HCT116 (cell line): ENCODE results near the gene ABTB1. TPM values are rescaled to one million over a fixed set of nuclear protein-coding genes. Genes with fewer than 3 reads are reported as not detected.

ENCODE experiments used
- ATAC-seq: fragments of 200-7000 bp; cut with Tn5 transposase; 2 replicates; pipeline ENCODE4 v1.9.1; 2020; ENCODE audit warnings: mild to moderate bottlenecking, moderate library complexity
- BruUV-seq: library from RNA; stranded (reverse); fragments of 400-500 nt; replicated peaks from 2 replicates; lab custom pipeline; 2021; lab: Mats Ljungman, UMichigan
- CTCF ChIA-PET: fragments of 300-600 bp; sonication (Branson Sonifier 250); formaldehyde crosslinking; loops from one replicate; lab custom pipeline; 2021; ENCODE audit warnings: antibody characterized with exemption; lab: Charles Lee
- POLR2A ChIA-PET: fragments of 300-600, 350-600 bp; sonication (Branson Sonifier 250); formaldehyde crosslinking; loops from one replicate; lab custom pipeline; 2021; ENCODE audit warnings: antibody characterized with exemption; lab: Charles Lee
- RAD21 ChIA-PET, 2 experiments: fragments of 300-600 bp; sonication (Branson Sonifier 250); formaldehyde crosslinking; loops; one replicate each; lab custom pipeline; 2023; ENCODE audit warnings: low total read pairs in 2 of 2; ENCODE audit not compliant: uncharacterized antibody in 2 of 2, unreplicated experiment in 2 of 2, low non-redundant PET in 1 of 2; lab: Charles Lee
- DNase-seq: peaks from one replicate; pipeline ENCODE4 v3.0.0-alpha.2; 2010; ENCODE audit warnings: low read depth, low spot score
- H2AFZ ChIP-seq: fragments of 200-600 bp; shearing (Covaris generic), sonication (generic); 2 replicates; pipeline ENCODE4 v1.6.1; 2017; ENCODE audit warnings: low read depth, mixed run types, mixed read lengths, antibody characterized with exemption, low read length; ENCODE audit not compliant: poor library complexity, severe bottlenecking
- H3K27ac ChIP-seq: 2 replicates; pipeline ENCODE4 v1.5.1; 2012; ENCODE audit warnings: low read depth, low read length
- H3K27me3 ChIP-seq: fragments of 200-600 bp; sonication (generic); 2 replicates; pipeline ENCODE4 v1.6.1; 2016; ENCODE audit warnings: mixed run types, low read length, mixed read lengths; ENCODE audit not compliant: insufficient read depth
- H3K36me3 ChIP-seq, 2 experiments: fragments of 200-500 bp in 1 of 2; fragments of 200-600 bp in 1 of 2; sonication (Bioruptor generic) in 1 of 2; sonication (generic) in 1 of 2; 2 replicates each; pipeline versions ENCODE4 v1.5.1 to v1.6.1; 2014 to 2016; ENCODE audit warnings: low read length in 2 of 2, inconsistent platforms in 1 of 2, mixed read lengths in 1 of 2, mixed run types in 1 of 2; ENCODE audit not compliant: insufficient read depth in 2 of 2, control insufficient read depth in 1 of 2
- H3K4me1 ChIP-seq, 2 experiments: fragments of 200-600 bp in 1 of 2; sonication (generic) in 1 of 2; 2 replicates each; pipeline versions ENCODE4 v1.5.1 to v1.6.1; 2012 to 2017; ENCODE audit warnings: low read length in 2 of 2, inconsistent platforms in 1 of 2, mild to moderate bottlenecking in 1 of 2, mixed read lengths in 1 of 2, mixed run types in 1 of 2, moderate library complexity in 1 of 2; ENCODE audit not compliant: insufficient read depth in 2 of 2, control insufficient read depth in 1 of 2
- H3K4me2 ChIP-seq: fragments of 200-600 bp; sonication (generic); 2 replicates; pipeline ENCODE4 v1.6.1; 2017; ENCODE audit warnings: mixed run types, low read length, mixed read lengths
- H3K4me3 ChIP-seq, 2 experiments: fragments of 200-600 bp in 1 of 2; sonication (generic) in 1 of 2; replicated peaks in 1 of 2; 2 replicates each; pipeline ENCODE4 v1.5.1; 2011 to 2016; ENCODE audit warnings: low read length in 2 of 2, control low read depth in 1 of 2, low read depth in 1 of 2, mild to moderate bottlenecking in 1 of 2, mixed read lengths in 1 of 2, mixed run types in 1 of 2
- H3K79me2 ChIP-seq: fragments of 200-600 bp; sonication (generic); 2 replicates; pipeline ENCODE4 v1.6.1; 2017; ENCODE audit warnings: mild to moderate bottlenecking, mixed run types, low read length, moderate library complexity, mixed read lengths; ENCODE audit not compliant: insufficient read depth
- H3K9ac ChIP-seq: fragments of 200-600 bp; sonication (generic); 2 replicates; pipeline ENCODE4 v1.6.1; 2016; ENCODE audit warnings: low read length, mixed read lengths
- H3K9me2 ChIP-seq: fragments of 200-600 bp; sonication (generic), shearing (Covaris generic); 2 replicates; pipeline ENCODE4 v1.6.1; 2017; ENCODE audit warnings: mixed run types, mild to moderate bottlenecking, moderate library complexity; ENCODE audit not compliant: insufficient read depth
- H3K9me3 ChIP-seq, 2 experiments: fragments of 200-500 bp in 1 of 2; fragments of 200-600 bp in 1 of 2; sonication (Bioruptor generic) in 1 of 2; sonication (generic) in 1 of 2; 2 replicates each; pipeline ENCODE4 v1.6.1; 2014 to 2017; ENCODE audit warnings: low read length in 2 of 2, mixed read lengths in 2 of 2, inconsistent platforms in 1 of 2, low read depth in 1 of 2, mild to moderate bottlenecking in 1 of 2, mixed run types in 1 of 2, moderate library complexity in 1 of 2; ENCODE audit not compliant: control insufficient read depth in 1 of 2, insufficient read depth in 1 of 2
- H4K20me1 ChIP-seq: fragments of 200-600 bp; sonication (generic), shearing (Covaris generic); 2 replicates; pipeline ENCODE4 v1.6.1; 2017; ENCODE audit warnings: mixed run types, mild to moderate bottlenecking, moderate library complexity; ENCODE audit not compliant: insufficient read depth
- ATF3 ChIP-seq: IDR thresholded peaks from 2 replicates; pipeline ENCODE4 v1.6.1; 2012
- CEBPB ChIP-seq: IDR thresholded peaks from 2 replicates; pipeline ENCODE4 v1.6.1; 2012; ENCODE audit warnings: low read depth
- EGR1 ChIP-seq: IDR thresholded peaks from 2 replicates; pipeline ENCODE4 v1.6.1; 2012; ENCODE audit warnings: low read depth
- ELF1 ChIP-seq: IDR thresholded peaks from 2 replicates; pipeline ENCODE4 v1.6.1; 2012; ENCODE audit warnings: low read depth, borderline replicate concordance
- EZH2 ChIP-seq: fragments of 200-600 bp; sonication (generic); IDR thresholded peaks from 2 replicates; pipeline ENCODE4 v1.6.1; 2017; ENCODE audit warnings: antibody characterized with exemption, mixed run types
- EZH2phosphoT487 ChIP-seq: fragments of 200-600 bp; IDR thresholded peaks from 2 replicates; pipeline ENCODE4 v1.6.1; 2018; ENCODE audit warnings: antibody characterized with exemption, borderline replicate concordance
- FOSL1 ChIP-seq: IDR thresholded peaks from 2 replicates; pipeline ENCODE4 v1.6.1; 2012; ENCODE audit warnings: low read depth
- JUND ChIP-seq: IDR thresholded peaks from 2 replicates; pipeline ENCODE4 v1.6.1; 2012
- MAX ChIP-seq: IDR thresholded peaks from 2 replicates; pipeline ENCODE4 v1.6.1; 2012
- POLR2AphosphoS5 ChIP-seq: IDR thresholded peaks from 2 replicates; pipeline ENCODE4 v1.6.1; 2011; ENCODE audit warnings: mild to moderate bottlenecking, low read depth, low read length, moderate library complexity
- RAD21 ChIP-seq: IDR thresholded peaks from 2 replicates; pipeline ENCODE4 v1.6.1; 2012; ENCODE audit warnings: low read depth, mild to moderate bottlenecking
- REST ChIP-seq: IDR thresholded peaks from 2 replicates; pipeline ENCODE4 v1.6.1; 2012; ENCODE audit warnings: low read depth
- SIN3A ChIP-seq: IDR thresholded peaks from 2 replicates; pipeline ENCODE4 v1.6.1; 2012; ENCODE audit warnings: low read depth
- SRF ChIP-seq: IDR thresholded peaks from 2 replicates; pipeline ENCODE4 v1.6.1; 2012; ENCODE audit warnings: low read depth
- TCF7L2 ChIP-seq: IDR thresholded peaks from 2 replicates; pipeline ENCODE4 v1.7.0; 2011; ENCODE audit warnings: borderline replicate concordance, inconsistent platforms; ENCODE audit not compliant: insufficient read depth, insufficient read length; ENCODE audit errors: extremely low read depth
- YY1 ChIP-seq: IDR thresholded peaks from 2 replicates; pipeline ENCODE4 v1.6.1; 2011; ENCODE audit warnings: low read length, low read depth, moderate library complexity, mild to moderate bottlenecking; ENCODE audit not compliant: insufficient replicate concordance; ENCODE audit errors: extremely low read depth
- ZFX ChIP-seq: fragments of 450-650 bp; IDR thresholded peaks from 2 replicates; pipeline ENCODE4 v1.6.1; 2017
- intact Hi-C: fragments of 100-400 bp; cut with micrococcal nuclease; formaldehyde crosslinking; loops from 2 replicates; pipeline ENCODE4 v1.10.0; 2022
- total RNA-seq: library from RNA; stranded (reverse); gene quantifications from one replicate; pipeline ENCODE4 v1.2.1, GENCODE V29; 2021; ENCODE audit not compliant: unreplicated experiment

The ABTB1 gene
- total RNA-seq, 1 experiment from 2014 or later: 19.4 TPM

GRCh38 chr3:127667119-127667681 lies 5.6 kb upstream of the ABTB1 start:
- Histone ChIP-seq H3K9me3 (no peaks in the 10 kb centered on the region), H3K4me2 (no peak overlapping the region), H3K36me3 (no peaks in the 10 kb centered on the region), H3K27ac (no peak overlapping the region), H3K9ac (no peak overlapping the region), H3K27me3 (no peaks in the 10 kb centered on the region), H3K4me1 (peaks cover 0 to 9% of the 10 kb centered on the region in 2 experiments; a peak in 1 of 4 replicates), H4K20me1 (no peaks in the 10 kb centered on the region), H3K9me2 (no peaks in the 10 kb centered on the region), H3K79me2 (no peaks in the 10 kb centered on the region), H3K4me3 (no peak overlapping the region), H2AFZ (no peak overlapping the region)
- RAD21 ChIA-PET: no interaction called here
- ATAC-seq (no peak), DNase-seq (no peak)
- TF ChIP-seq SIN3A: no peak
- no peak for TF ChIP-seq ATF3
- TF ChIP-seq SRF: no peak
- no peak for TF ChIP-seq EZH2phosphoT487
- TF ChIP-seq CEBPB: no peak
- TF ChIP-seq EGR1: no peak
- no peak for TF ChIP-seq YY1
- no peak for TF ChIP-seq FOSL1
- no peak for TF ChIP-seq EZH2
- intact Hi-C loops: no loop called here
- BruUV-seq: no TSS peak
- CTCF ChIA-PET: no interaction called here
- POLR2A ChIA-PET: no interaction called here

- DNase-seq (no peak), ATAC-seq (no peak)
- intact Hi-C loops: no loop called here
- Histone ChIP-seq H4K20me1 (no peaks in the 10 kb centered on the region), H3K9me2 (no peaks in the 10 kb centered on the region), H3K79me2 (no peaks in the 10 kb centered on the region), H3K36me3 (no peaks in the 10 kb centered on the region), H3K9ac (no peak overlapping the region), H3K4me1 (peaks cover 0 to 18% of the 10 kb centered on the region in 2 experiments; a peak in 2 of 4 replicates), H3K4me2 (no peak overlapping the region), H3K4me3 (no peak overlapping the region), H3K9me3 (no peaks in the 10 kb centered on the region), H3K27me3 (no peaks in the 10 kb centered on the region), H3K27ac (no peak overlapping the region), H2AFZ (no peak overlapping the region)
- ChIA-PET POLR2A (interaction anchor here (0.6 kb wide), 1 partner anchor 139 kb away, joined by 5 read pairs; no protein-coding TSS in a partner anchor), CTCF (no interaction called here), RAD21 (no interaction called here)
- BruUV-seq: no TSS peak
- TF ChIP-seq REST (no peak), EGR1 (no peak), MAX (no peak), ZFX (no peak), TCF7L2 (no peak), SRF (no peak), POLR2AphosphoS5 (no peak), CEBPB (no peak), ELF1 (no peak), JUND (no peak), RAD21 (no peak), EZH2phosphoT487 (no peak), EZH2 (no peak)
These were observed 3.8 kb upstream of the ABTB1 start for GRCh38 chr3:127668906-127669305.
